Osteoblast (primary cell): ENCODE results near the gene PDK2. TPM values are rescaled to one million over a fixed set of nuclear protein-coding genes. Genes with fewer than 3 reads are reported as not detected.
"Not testable (repeated sequence)": the region's sequence is repeated elsewhere in the genome, so short reads cannot be mapped to it uniquely, and the experiment has no call there.

Source experiments
- DNase-seq: peaks from one replicate; pipeline ENCODE4 v3.0.0; 2011; ENCODE audit warnings: low spot score, mixed read lengths; ENCODE audit not compliant: insufficient read length; ENCODE audit errors: missing footprints
- H2AFZ ChIP-seq: 2 replicates; pipeline ENCODE4 v1.6.0; 2011; ENCODE audit warnings: mild to moderate bottlenecking, low read length
- H3K27ac ChIP-seq: 2 replicates; pipeline ENCODE4 v1.5.1; 2011; ENCODE audit warnings: mild to moderate bottlenecking, low read depth, low read length, moderate library complexity
- H3K27me3 ChIP-seq: 2 replicates; pipeline ENCODE4 v1.6.0; 2012; ENCODE audit warnings: mild to moderate bottlenecking, control low read depth, inconsistent platforms, low read length, moderate library complexity; ENCODE audit not compliant: insufficient read depth
- H3K36me3 ChIP-seq: 2 replicates; pipeline ENCODE4 v1.5.1; 2011; ENCODE audit warnings: mild to moderate bottlenecking, low read length, control low read depth, moderate library complexity; ENCODE audit not compliant: insufficient read depth
- H3K4me1 ChIP-seq: 2 replicates; pipeline ENCODE4 v1.5.1; 2011; ENCODE audit warnings: mild to moderate bottlenecking, low read length, control low read depth, moderate library complexity; ENCODE audit not compliant: insufficient read depth
- H3K4me2 ChIP-seq: 2 replicates; pipeline ENCODE4 v1.6.0; 2011; ENCODE audit warnings: mild to moderate bottlenecking, low read length; ENCODE audit not compliant: insufficient read depth
- H3K4me3 ChIP-seq: fragments of 200-600 bp; sonication (generic); 3 replicates; pipeline ENCODE4 v1.5.1; 2012; ENCODE audit warnings: mild to moderate bottlenecking, low read length, inconsistent platforms; ENCODE audit not compliant: insufficient read depth
- H3K79me2 ChIP-seq: 2 replicates; pipeline ENCODE4 v1.6.0; 2012; ENCODE audit warnings: mild to moderate bottlenecking, low read length, control low read depth, inconsistent platforms; ENCODE audit not compliant: insufficient read depth
- H3K9me3 ChIP-seq: 2 replicates; pipeline ENCODE4 v1.5.1; 2011; ENCODE audit warnings: low read depth, low read length, control low read depth
- H4K20me1 ChIP-seq: 2 replicates; pipeline ENCODE4 v1.6.0; 2012; ENCODE audit warnings: mild to moderate bottlenecking, low read length, control low read depth; ENCODE audit not compliant: insufficient read depth
- total RNA-seq: library from RNA; depleted of rRNA; stranded (reverse); fragments of >200 nt; gene quantifications from 2 replicates; pipeline ENCODE4 v1.2.3, GENCODE V29; 2012
- TF ChIP-seq, protein P1 (sequence below): IDR thresholded peaks from 2 replicates; pipeline ENCODE4 v1.5.1; 2011; ENCODE audit warnings: mild to moderate bottlenecking, low read depth, low read length, moderate library complexity; ENCODE audit errors: extremely low read depth

Gene PDK2
- total RNA-seq, 1 donor, result 43.4 TPM

DNA sequence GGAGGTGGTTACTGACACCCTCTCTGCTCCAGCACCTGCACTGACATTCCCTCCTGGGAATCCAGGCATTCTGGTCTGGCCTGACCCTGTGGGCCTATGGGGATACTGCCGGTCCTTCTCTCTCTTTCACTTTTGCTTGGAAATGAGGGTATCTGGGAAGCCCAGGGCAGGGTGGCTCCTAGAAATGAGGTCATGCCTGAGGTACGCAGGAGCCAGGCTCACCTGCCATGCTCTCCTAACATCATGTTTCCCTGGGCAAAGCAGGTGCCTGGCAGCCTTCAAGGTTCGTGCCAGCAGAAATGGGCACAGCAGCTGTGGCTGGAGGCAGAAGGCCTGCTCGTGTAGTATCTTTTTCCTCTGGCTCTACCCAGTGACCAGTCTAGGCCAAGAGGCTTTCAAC lies 35.9 kb upstream of the PDK2 start:
- Histone ChIP-seq H3K27me3 (no peaks in the 10 kb centered on the region), H3K27ac (peak overlapping the region; percentile 95), H4K20me1 (peaks cover 5% of the 10 kb centered on the region), H3K4me1 (peaks cover 77% of the 10 kb centered on the region), H3K4me2 (peak overlapping the region; percentile 98), H2AFZ (no peak overlapping the region), H3K4me3 (peak overlapping the region; percentile 1), H3K36me3 (no peaks in the 10 kb centered on the region), H3K79me2 (peaks cover 85% of the 10 kb centered on the region), H3K9me3 (no peaks in the 10 kb centered on the region)
- TF ChIP-seq, protein P1, sequence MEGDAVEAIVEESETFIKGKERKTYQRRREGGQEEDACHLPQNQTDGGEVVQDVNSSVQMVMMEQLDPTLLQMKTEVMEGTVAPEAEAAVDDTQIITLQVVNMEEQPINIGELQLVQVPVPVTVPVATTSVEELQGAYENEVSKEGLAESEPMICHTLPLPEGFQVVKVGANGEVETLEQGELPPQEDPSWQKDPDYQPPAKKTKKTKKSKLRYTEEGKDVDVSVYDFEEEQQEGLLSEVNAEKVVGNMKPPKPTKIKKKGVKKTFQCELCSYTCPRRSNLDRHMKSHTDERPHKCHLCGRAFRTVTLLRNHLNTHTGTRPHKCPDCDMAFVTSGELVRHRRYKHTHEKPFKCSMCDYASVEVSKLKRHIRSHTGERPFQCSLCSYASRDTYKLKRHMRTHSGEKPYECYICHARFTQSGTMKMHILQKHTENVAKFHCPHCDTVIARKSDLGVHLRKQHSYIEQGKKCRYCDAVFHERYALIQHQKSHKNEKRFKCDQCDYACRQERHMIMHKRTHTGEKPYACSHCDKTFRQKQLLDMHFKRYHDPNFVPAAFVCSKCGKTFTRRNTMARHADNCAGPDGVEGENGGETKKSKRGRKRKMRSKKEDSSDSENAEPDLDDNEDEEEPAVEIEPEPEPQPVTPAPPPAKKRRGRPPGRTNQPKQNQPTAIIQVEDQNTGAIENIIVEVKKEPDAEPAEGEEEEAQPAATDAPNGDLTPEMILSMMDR, result no peak
- no peak for DNase-seq

DNA sequence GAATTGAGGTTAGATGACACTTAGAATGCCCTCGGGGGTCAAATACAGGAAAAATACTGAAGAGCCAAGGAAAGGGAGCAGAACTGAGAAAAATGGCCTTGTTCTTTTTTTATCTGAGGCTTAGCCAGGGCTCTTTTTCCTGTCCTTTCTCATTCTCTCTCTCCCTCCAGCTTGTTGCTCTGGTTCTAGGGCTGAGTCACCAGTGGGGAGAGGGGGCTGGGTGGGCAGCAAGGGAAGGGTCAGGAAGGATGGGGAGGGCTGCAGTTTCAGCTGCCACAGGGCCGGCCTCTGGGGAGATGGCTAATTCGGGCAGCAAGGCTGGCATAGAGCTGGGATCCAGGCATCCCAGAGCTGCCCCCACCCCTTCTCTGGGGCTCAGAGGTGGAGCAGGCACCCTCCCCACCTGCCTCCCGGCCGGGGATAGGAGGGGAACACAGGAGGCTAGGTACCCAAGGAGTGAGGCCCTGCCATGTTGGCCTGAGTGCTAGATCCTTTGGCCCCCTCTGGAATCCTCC lies 35.3 kb upstream of the PDK2 start:
- peaks cover 83% of the 10 kb centered on the region for H3K4me1 ChIP-seq
- H3K9me3 ChIP-seq, result no peaks in the 10 kb centered on the region
- H4K20me1 ChIP-seq, result peaks cover 5% of the 10 kb centered on the region
- peaks cover 86% of the 10 kb centered on the region for H3K79me2 ChIP-seq
- no peaks in the 10 kb centered on the region for H3K27me3 ChIP-seq
- TF ChIP-seq, protein P1, result no peak
- peak overlapping the region; percentile 20 for H3K4me3 ChIP-seq
- DNase-seq, result peak; percentile 93
- H3K4me2 ChIP-seq, result peak overlapping the region; percentile 98
- no peak overlapping the region for H2AFZ ChIP-seq
- H3K36me3 ChIP-seq, result no peaks in the 10 kb centered on the region
- peak overlapping the region; percentile 95 for H3K27ac ChIP-seq

DNA sequence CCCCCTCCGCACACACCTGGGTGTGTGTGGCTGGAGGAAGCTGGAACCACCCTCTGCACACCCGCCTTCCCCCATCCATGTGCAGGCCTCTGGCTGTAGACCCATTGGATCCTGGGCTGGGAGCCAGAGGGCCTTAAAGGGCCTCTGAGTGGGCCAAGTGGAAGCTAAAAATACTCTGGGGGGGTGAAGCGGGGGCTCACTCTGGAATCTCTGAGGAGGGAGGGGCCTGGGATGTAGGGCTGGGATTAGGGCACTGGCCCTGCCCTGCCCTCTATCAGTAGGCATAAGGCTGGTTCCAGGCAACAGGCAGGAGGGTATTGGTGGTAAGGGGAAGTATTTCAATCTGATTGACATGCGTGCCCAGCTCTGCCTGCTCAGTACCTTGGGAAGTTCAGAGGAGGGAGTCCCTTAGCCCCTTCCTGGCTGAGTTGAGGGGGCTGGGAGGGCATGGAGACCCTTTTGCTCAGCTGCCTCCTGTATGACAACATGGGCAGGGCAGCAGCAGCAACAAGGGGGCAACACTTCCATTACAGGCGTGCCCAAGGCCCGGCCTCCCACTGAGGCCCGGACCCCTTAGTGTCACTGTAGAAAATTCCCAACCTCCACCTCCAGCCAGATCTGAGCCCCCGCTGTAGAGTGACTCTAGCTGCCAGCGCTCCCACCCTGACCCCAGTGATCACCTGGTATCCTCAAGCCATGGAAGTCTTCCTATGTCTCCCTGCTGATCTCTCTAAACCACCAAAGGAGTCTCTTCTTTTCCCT lies 34.0 kb upstream of the PDK2 start:
- Histone ChIP-seq H3K4me1 (peaks cover 88% of the 10 kb centered on the region), H2AFZ (no peak overlapping the region), H3K4me3 (peak overlapping the region; percentile 2), H3K36me3 (peaks cover 10% of the 10 kb centered on the region), H4K20me1 (peaks cover 5% of the 10 kb centered on the region), H3K27ac (peak overlapping the region; percentile 95), H3K79me2 (peaks cover 82% of the 10 kb centered on the region), H3K27me3 (no peaks in the 10 kb centered on the region), H3K4me2 (peak overlapping the region; percentile 98), H3K9me3 (no peaks in the 10 kb centered on the region)
- DNase-seq, result peak; percentile 92
- TF ChIP-seq, protein P1, result no peak

DNA sequence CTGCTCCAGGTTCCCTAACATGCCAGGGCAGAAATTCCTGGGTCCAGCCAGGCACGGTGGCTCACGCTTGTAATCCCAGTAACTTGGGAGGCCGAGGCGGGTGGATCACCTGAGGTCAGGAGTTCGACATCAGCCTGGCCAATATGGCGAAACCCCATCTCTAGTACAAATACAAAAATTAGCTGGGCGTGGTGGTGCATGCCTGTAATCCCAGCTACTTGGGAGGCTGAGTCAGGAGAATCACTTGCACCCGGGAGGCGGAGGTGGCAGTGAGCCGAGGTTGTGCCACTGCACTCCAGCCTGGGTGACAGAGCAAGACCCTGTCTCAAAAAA lies 33.5 kb upstream of the PDK2 start:
- H3K27me3 ChIP-seq, H3K9me3 ChIP-seq, H4K20me1 ChIP-seq, H3K4me3 ChIP-seq, H2AFZ ChIP-seq, DNase-seq: not testable (repeated sequence)
- H3K27ac ChIP-seq, result peak overlapping the region; percentile 95
- H3K4me1 ChIP-seq, result peaks cover 93% of the 10 kb centered on the region
- peaks cover 82% of the 10 kb centered on the region for H3K79me2 ChIP-seq
- H3K4me2 ChIP-seq, result peak overlapping the region; percentile 98
- H3K36me3 ChIP-seq, result peaks cover 15% of the 10 kb centered on the region
